Cardiac muscle cell (in vitro differentiated cells and primary cell): ENCODE results near the gene NAGA. TPM values are rescaled to one million over a fixed set of nuclear protein-coding genes. Genes with fewer than 3 reads are reported as not detected.

Experiments used
- DNase-seq, 2 donors: peaks; one replicate each; pipeline versions ENCODE4 v3.0.0 to v3.0.0-alpha.2; 2010 to 2017; ENCODE audit warnings: low read depth in 1 of 2, low spot score in 1 of 2
- H3K27ac ChIP-seq: fragments of 200-600 bp; sonication (generic); 2 replicates; pipeline ENCODE4 v1.5.1; 2016
- H3K27me3 ChIP-seq: fragments of 200-600 bp; sonication (generic); 2 replicates; pipeline ENCODE4 v1.6.0; 2016; ENCODE audit warnings: control low read depth
- H3K36me3 ChIP-seq: fragments of 200-600 bp; sonication (generic); 2 replicates; pipeline ENCODE4 v1.5.1; 2016; ENCODE audit warnings: control low read depth
- H3K4me1 ChIP-seq: fragments of 200-600 bp; sonication (generic); 2 replicates; pipeline ENCODE4 v1.8.1; 2017; ENCODE audit warnings: low read depth, mild to moderate bottlenecking, mixed run types
- H3K4me3 ChIP-seq: fragments of 200-600 bp; sonication (generic); 2 replicates; pipeline ENCODE4 v1.5.1; 2016; ENCODE audit warnings: mild to moderate bottlenecking
- H3K9me3 ChIP-seq: fragments of 200-600 bp; sonication (generic); 2 replicates; pipeline ENCODE4 v1.5.1; 2017; ENCODE audit warnings: low read depth, mild to moderate bottlenecking, control low read depth
- CTCF ChIP-seq: IDR thresholded peaks from 2 replicates; pipeline ENCODE4 v1.5.1; 2012; ENCODE audit warnings: low read depth, mild to moderate bottlenecking, low read length
- polyA plus RNA-seq: library from polyadenylated mRNA; unstranded; fragments of >200 nt; fragmentation: Nextera tagmentation; extraction: Ambion mirVana; gene quantifications from 2 replicates; pipeline ENCODE4 v1.2.1, GENCODE V29; 2016
- total RNA-seq: library from RNA; depleted of rRNA; stranded (reverse); fragments of >200 nt; gene quantifications from 2 replicates; pipeline ENCODE4 v1.2.3, GENCODE V29; 2016

Gene NAGA
- total and polyA plus RNA-seq, 2 experiments from 2014 or later: 22.8 to 31.7 TPM

- no peaks in the 10 kb centered on the region for H3K9me3 ChIP-seq
- no peak for TF ChIP-seq CTCF
- no peaks in the 10 kb centered on the region for H3K27me3 ChIP-seq
- no peak overlapping the region for H3K4me3 ChIP-seq
- peaks cover 13% of the 10 kb centered on the region for H3K36me3 ChIP-seq
- no peaks in the 10 kb centered on the region for H3K4me1 ChIP-seq
- H3K27ac ChIP-seq: no peak overlapping the region
- DNase-seq: no peak
Measured at GRCh38 chr22:42060489-42060888, 10.1 kb downstream of the NAGA start.

- H3K27me3 ChIP-seq: no peaks in the 10 kb centered on the region
- H3K9me3 ChIP-seq: no peaks in the 10 kb centered on the region
- DNase-seq: no peak
- peaks cover 13% of the 10 kb centered on the region for H3K36me3 ChIP-seq
- TF ChIP-seq CTCF: no peak
- H3K4me1 ChIP-seq: no peaks in the 10 kb centered on the region
- H3K27ac ChIP-seq: no peak overlapping the region
- no peak overlapping the region for H3K4me3 ChIP-seq
Measured at GRCh38 chr22:42056757-42057511, 13.7 kb downstream of the NAGA start.

GRCh38 chr22:42052765-42053164 lies 17.8 kb downstream of the NAGA start:
- Histone ChIP-seq H3K27ac (no peak overlapping the region), H3K27me3 (no peaks in the 10 kb centered on the region), H3K4me1 (no peaks in the 10 kb centered on the region), H3K36me3 (no peaks in the 10 kb centered on the region), H3K4me3 (no peak overlapping the region), H3K9me3 (no peaks in the 10 kb centered on the region)
- DNase-seq: no peak
- TF ChIP-seq CTCF: no peak

GRCh38 chr22:42050641-42051180 lies 19.9 kb downstream of the NAGA start:
- Histone ChIP-seq H3K4me1 (no peaks in the 10 kb centered on the region), H3K9me3 (no peaks in the 10 kb centered on the region), H3K4me3 (no peak overlapping the region), H3K27me3 (no peaks in the 10 kb centered on the region), H3K27ac (no peak overlapping the region), H3K36me3 (no peaks in the 10 kb centered on the region)
- no peak for TF ChIP-seq CTCF
- no peak for DNase-seq

- H3K4me3 ChIP-seq: no peak overlapping the region
- no peaks in the 10 kb centered on the region for H3K36me3 ChIP-seq
- H3K27me3 ChIP-seq: no peaks in the 10 kb centered on the region
- no peaks in the 10 kb centered on the region for H3K4me1 ChIP-seq
- H3K27ac ChIP-seq: no peak overlapping the region
- DNase-seq: no peak
- no peak for TF ChIP-seq CTCF
- no peaks in the 10 kb centered on the region for H3K9me3 ChIP-seq
Measured at GRCh38 chr22:42041784-42042183, 28.8 kb downstream of the NAGA start.
